ENCODE results near the gene LIMD2.
A peak's percentile ranks its signal among the peaks of the same experiment; 100 is the strongest.

Gene LIMD2

DNA sequence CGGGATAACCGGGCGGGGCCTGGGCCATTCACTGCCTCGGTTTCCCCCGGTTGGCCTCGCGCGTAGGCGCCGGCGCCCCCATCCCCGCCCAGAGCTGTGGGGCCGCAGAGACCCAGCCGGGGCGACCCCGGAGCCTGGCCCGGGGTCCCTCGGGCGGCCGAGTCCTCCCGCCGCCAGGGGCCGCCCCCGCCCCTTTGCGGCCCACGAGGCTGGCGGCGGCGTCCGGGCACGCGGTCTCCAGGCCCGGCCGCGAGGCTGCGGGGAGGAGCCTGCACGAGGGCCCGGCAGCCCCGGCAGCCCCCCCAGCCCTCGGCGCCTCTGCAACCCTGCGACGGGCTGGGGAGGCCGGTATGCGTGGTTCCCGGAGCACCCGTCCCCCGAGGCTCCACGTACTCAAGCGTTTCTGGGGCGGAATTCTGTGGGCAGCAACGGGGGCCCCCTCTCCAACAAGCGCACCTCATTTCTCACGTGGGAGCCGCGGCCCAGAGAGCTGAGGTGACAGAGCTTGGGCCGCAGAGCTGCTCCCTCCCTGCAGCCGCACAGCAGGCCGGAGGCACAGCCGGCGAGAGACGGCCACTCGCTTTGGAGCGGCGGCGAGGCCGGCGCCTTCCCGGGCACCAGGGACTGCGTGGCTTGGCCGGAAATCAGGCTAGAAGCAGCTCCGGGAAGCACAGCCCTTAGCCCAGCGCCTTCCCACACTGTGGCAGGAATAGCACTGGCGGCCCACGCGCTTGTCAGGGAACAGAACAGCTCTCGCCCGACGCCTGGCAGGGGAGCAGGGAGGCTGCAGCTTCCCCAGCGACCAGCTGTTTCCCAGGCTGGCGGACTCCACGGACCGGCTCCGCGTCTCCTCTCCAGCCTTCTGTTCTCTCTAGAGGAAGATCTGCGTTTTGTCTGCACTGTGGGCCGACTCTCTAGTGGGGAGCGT, 867 bp upstream of the LIMD2 start:
- peak; percentile 47 for DNase-seq

DNA sequence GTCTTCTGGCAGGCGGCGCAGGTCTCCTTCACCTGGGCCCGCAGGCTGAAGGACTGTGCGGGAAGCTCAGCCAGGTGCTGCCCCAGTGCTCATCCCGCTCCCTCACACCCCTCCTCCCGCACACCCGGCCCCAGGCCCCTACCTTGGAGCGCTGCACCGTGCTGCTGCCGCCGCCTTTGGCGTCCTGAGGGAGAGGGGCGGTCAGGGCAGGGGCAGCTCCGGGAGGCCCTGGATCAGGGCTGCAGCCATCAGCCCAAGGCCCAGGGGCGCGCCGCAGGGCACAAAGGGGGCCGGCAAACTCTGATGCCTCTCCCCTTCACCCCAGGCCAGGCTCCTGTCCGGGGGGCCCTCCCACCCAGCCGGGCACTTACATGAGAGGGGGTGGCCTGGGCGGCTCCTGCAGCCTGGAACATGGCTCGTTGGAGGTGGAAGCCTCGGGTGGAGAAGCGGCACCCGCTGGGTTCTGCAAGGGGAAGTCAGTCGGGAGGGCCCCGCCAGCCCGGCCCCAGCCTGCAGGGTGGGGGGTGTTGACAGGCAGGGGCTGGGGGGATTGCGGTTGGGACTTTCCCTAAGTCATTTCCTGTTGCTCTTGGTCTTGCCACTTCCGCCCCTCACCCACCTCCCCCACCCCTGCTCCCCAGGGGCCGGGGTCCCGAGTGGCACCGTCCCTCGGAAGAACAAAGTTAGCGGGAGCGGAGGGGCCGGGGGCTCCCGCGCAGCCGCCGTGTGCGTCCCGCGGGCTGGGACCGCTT, 863 bp downstream of the LIMD2 start:
- DNase-seq, result peak; percentile 77

DNA sequence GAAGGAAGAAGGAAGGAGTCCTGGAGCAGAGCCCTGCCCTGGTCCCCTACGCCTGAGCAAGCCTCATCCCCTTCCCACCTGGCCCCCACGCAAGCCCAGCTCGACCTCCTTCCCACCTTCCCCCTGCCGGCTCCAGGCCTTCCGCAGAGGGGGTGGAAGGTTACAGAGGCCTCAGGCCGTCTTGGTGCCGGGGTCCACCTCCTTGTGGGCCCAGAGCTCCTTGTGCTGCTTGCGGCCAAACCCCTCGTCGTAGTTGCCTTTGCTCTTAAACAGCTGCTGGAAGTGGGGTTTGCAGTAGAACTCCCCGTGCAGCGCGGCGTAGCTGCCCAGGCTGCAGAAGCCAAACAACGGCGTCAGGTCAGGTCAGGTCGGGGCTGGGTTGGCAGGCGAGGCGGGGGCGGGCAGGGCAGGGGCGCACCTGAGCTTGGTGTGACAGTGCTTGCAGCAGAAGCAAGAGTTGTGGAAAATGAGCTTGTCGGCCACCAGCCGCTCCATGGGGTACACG, 1.5 kb downstream of the LIMD2 start:
- DNase-seq, result no peak

DNA sequence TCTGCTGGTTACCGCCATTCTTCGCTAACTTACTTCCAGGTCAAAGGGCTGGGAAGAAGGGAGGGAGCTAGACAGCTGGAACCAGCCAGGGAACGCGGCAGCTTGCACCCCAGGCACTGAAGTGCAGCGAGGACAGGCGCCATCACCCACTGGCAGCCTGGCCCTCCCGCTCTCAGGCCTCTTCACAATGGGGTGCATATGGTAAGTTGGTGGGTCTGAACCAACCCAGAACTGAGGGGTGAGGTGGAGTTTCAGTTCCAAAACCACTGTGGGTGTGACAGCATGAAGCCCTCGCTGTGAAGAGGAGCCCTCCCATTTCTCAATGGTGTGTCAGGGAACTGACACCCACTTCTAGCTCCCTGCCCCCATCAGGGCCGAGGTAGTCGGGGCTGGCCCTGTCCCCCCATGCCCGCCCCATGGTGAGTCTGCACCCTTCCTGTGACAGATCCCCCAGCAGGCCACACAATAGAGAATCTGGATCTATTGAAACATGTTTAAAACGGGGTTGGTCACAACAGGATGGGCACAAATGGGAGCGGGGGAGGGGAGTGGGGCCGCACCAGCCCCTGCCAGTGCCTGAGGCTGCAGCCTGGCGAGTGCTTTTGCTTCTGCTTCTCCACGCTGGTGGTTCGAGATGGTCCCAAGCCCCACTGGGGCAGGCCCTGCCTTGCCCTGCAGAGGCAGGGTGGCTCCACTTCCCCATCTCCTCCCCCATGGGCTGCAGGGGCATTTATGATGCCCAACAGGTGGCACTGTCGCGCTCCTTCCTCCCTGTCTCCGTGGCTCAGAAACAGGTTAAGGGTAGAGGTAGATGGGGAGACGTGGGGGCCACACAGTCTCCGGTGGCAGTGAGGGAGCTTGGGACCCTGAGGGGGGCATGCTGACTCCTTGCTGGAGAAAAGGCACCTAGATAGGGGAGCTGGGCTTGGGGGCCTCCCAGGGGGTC, 2.3 kb downstream of the LIMD2 start:
- peak; percentile 76 for DNase-seq

DNA sequence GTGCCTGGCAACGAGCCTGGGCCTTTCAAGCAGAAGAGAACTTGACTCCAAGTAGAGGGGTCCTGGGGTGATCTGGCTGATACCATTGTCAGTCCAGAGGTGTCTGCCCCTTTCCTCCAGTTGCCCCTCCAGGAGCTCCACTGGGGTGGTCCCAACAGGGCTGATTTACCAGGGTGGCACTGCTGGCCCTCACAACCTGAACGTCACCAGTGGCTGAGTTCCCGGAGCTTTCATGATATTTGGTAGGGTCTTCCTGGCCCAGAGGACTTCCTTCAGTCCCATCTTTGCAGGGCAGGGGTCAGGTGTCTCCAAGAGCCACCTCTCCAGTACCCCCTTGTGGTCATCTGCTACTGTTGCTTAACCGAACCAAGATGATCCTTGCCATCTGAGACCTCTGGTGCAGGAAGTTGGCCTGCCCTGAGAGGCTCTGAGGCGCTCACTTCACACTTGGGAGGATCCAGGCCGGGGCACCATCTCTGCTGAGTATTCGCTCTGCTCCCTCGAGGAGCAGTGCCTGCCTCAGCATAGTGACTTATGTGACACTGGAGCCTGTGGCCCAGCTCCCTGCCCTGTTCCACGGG, 3.5 kb downstream of the LIMD2 start:
- DNase-seq, result no peak

DNA sequence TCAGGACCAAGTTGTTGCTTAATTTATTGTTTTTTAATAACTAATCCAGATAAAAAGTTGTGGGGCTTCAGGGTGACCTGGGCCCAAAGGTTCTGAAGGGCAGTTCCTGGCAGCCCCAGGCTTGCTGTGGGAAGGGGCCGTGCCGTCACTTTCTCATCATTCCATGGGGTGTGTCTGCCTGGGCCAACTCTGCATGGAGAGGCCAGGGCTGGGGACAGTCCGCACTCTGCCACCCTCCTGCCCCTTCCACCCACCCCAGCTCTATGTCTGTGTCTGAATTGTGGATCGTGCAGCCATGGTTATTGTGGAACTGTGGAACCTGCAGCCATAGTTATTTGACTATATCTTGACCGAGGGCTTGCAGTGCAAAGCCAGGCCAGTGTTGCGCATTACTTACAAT, 4.0 kb downstream of the LIMD2 start:
- no peak for DNase-seq

DNA sequence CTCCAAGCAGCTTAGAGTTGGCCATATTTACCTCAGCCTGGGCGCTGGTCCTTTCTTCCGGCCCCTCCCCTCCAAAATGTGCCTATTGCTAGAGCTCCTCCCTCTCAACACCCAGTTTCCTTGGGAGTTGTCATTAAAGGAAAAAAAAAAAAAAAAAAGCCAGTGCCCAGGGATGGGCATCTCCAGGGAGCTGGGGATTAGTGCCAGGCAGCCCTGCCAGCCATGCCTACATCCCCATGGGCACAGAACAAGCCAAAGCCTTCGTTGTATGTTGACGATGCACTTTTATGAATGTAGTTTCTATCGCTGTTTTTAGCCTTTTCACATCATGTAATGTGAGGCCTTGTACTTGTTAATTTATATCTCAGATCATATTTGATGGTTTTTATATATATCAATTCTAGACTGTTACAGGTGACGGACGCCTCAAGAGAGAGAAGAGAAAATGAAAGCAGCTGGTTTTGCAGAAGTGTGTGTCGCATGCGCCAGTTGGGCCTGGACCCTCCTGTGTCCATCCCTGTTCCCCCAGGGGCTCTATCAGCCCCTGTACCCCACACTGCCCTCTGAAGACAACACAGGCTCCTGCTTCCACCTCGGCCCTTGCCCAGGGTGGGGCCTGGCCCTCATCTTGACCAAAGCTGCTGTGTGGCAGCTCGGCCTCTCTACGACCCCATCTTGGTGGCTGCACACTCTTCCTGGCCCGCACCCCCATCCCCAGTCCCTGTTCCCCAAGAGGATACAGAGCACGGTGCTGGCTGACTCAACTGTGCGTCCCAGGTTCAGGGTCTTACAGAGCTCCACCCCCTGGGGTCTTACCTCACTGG, 4.8 kb downstream of the LIMD2 start:
- no peak for DNase-seq

DNA sequence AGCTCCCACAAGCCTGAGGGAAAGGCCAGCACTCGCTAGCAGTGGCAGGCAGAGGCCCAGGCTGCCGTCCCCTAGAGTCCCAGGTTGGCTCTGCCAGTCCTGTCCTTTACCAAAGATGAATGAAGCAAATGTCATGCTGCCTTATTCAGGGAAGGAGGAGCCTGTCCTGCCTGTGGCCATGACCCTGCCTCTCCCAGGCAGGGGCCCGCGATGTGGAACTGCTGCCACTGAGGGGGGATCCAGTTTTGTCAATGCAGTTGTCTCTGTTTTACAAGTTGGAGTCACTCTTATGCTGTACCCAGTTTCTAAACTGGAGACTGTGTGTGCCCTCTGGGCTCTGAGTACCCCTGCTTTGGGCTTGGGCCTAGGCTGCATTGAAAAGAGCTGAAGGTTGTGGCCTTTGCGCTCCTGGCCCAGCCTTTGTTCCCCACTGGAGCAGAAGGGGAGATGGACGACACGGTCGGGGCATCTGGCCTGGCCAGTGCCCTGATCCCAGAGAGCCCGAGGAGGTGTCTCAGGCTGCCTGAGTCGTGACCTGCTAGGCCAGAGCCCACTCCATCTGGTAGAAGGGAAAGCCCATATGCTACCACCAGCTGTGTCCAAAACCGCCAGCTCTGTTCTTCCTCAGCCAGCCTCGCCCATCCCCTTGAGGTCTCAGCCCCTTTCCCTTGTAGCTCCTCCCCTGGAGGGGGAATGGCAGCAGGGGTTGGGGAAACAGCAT, 5.5 kb downstream of the LIMD2 start:
- DNase-seq, result no peak

DNA sequence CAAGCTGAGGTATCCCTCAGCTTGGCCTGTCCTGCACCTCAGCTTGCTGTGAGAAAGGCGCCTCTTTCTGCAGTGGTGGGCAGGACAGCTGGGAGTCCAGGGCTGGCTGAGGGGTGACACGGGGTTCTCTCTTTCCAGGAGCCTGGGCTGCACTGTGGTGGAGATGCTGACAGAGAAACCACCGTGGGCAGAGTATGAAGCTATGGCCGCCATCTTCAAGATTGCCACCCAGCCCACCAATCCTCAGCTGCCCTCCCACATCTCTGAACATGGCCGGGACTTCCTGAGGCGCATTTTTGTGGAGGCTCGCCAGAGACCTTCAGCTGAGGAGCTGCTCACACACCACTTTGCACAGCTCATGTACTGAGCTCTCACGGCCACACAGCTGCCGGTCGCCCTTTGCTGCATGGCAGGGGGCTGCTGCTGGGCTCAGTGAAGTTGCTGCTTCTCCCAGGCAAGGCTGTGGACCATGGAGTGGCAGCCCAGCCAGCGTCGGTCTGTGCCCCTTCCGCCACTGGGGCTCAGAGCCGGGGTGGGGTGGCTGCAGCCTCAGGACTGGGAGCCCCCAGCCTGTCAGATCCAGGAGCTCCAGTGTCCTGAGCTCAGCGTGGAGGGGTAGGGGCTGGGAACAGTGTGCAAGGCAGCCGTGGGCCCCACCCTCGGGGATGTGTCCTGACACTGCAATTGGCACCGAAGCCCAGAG, 6.4 kb downstream of the LIMD2 start:
- DNase-seq, result no peak

DNA sequence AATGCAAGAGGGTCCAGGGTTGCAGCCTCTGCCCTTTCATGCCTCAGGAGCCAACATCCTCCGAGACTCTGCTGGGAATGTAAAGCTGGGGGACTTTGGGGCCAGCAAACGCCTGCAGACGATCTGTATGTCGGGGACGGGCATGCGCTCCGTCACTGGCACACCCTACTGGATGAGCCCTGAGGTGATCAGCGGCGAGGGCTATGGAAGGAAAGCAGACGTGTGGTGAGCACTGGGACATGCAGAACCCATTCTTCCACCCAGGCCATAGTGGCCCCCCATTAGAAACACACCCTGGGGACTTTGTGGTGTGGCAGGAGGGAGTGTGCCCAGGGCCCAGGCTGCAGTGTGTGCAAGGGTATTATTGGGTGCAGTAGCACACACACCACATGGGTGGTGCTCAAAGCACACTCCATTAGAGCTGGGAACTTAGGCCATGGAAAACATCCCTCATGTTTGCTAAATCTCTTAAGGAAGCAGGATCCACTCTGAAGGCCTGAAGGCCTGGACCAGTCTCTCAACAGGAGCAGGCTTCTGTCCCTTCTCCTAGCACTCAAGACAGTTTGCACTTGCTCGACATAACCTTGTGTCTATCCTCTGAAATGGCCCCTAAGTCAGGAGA, 7.6 kb downstream of the LIMD2 start:
- no peak for DNase-seq

DNA sequence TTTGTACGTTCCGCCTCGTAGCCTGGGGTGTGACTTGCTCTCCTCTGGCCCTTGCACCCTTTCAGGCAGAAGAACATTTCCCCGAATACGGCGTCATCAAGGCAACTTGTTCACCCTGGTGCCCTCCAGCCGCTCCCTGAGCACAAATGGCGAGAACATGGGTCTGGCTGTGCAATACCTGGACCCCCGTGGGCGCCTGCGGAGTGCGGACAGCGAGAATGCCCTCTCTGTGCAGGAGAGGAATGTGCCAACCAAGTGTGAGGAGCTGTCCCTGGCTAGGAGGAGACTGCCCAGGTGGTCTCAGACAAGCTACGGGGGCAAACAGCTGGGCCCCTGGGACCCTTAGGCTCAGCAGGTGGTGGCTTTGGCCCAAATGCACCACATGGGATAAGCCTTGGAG, 10.4 kb downstream of the LIMD2 start:
- no peak for DNase-seq

DNA sequence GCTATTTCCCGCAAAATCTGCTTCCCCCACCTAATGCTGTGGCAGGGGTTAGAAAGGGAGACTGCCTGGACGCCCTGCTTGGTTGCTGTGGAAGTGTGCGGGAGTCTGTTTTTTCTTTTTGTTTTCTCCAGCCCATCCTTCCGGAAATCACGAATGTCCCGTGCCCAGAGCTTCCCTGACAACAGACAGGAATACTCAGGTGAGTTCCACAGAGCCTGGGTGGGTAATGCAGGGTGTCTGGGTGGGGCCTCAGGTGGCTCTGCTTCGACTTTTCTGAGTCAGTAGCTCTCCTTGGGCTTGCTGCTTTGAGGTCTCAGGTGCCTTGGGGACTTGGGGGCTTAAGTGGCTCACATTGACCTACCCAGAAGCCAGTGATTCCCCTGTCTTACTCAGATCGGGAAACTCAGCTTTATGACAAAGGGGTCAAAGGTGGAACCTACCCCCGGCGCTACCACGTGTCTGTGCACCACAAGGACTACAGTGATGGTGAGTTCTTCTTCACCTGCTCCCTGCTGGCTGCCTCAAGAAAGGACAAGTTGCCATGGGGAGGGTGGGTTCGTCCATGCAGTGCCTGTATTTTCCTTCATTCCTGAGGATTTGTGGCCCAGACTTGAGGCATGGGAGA, 11.4 kb downstream of the LIMD2 start:
- DNase-seq, result no peak

DNA sequence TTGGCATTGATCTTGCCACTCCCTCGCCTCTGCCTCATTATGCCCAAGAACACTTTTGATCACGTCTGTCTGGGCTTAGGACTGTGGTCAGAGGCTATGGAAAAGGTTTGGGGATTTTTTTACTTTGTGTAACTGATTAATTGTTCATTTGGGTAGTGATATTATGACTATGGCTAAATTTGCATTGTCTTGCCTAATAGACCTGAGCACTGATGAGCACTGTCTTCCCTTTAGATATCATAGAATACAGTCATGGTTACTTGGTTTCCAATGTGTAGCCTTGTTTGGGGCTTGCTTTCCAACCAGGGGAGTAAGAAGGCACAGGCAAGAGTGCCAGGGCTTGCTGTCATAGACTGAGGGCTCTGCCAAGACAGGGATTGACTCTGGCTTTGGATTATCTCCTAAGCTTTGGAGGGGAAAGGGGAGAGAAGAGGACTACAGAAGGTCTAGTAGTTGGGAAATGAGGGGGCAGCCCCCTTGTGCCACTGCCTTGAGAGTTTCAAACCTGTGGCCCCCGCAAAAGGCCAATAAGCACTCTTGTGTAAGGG, 13.7 kb downstream of the LIMD2 start:
- no peak for DNase-seq

DNA sequence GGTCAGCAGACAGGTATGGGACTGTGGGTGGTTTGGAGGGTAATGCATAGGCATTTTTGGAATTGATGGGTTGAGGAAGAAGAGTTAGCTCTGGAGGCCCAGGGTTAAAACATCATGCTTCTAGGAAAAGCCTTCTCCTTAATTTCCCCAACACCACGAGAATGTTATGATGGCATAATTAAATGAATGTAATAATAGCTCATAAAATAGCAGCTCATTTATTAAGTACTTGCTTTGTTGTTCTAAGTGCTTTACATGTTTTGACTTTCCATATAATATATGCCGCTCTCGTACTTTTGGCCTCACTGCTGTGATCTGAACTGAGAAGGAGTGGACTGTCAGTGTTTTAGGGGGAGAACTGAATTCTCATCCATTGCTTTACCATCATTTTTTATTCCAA, 14.3 kb downstream of the LIMD2 start:
- DNase-seq, result no peak

DNA sequence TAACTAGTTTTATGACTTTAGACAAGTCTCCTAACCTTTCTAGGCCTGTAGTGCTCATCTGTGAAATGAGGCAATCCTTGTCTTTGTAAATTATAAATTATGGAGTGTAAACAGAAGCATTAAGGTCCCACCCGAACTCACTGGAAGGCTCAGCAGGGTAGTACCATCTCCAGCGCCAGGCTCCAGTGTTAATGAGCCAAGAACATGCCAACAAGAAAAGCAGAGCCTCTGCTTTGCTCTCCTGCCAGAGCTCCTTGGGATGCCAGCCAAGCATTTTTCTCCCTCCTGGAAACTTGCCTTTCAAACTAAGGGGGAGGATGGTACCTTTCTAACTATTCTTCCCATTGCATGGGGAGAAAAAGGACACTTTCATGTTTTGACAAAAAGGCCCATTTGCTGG, 14.9 kb downstream of the LIMD2 start:
- DNase-seq, result no peak

DNA sequence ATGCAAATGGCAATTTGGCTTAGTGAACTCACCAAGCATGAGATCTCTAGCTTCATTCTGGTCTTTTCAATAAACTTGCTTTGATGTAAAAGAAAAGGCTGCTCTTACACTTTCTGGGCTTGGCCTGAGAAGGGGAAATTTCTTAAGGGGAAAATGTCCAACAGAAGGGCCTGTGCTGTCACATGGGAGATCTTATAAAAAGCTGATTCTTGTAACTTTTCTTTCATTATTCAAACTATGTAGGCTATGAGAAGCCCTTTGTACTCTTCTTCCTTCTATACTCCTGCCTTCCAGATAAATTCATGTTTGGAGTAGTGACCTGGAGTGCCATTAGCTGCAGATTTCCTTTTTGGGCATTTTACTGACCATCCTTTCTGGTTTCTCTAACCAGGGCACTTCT, 16.9 kb downstream of the LIMD2 start:
- DNase-seq, result no peak

DNA sequence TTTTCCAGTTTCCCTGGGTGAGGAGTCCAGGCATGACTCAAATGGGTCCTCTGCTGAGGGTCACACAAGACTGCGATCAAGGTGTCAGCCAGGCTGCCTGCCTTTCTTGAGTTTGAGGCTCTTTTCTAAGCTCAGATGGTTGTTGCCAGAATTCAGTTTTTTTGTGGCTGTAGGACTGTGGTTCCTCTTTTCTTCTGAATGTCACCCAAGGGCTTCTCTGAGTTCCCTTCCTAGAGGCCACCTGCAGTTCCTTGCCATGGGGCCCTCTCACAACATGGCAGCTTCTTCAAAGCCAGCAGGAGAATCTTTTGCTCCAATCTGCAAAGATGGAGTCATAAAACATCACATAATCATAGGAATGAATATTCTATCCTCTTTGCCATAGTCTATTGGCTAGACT, 17.5 kb downstream of the LIMD2 start:
- no peak for DNase-seq

DNA sequence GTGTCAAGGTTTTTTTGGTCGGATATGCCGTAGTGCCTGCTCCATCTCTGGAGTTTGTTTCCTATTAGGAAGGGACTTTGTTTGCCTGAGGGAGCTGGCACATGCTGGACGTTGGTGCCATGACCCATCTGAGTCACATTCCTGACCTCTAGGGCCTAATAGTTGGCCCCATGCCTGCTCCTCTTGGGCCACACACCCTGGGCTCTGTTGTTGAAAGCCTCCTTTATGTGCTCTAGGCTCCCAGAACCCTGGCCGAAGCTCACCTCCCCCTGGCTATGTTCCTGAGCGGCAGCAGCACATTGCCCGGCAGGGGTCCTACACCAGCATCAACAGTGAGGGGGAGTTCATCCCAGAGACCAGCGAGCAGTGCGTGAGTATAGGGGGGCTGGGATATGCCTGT, 18.4 kb downstream of the LIMD2 start:
- DNase-seq, result no peak

DNA sequence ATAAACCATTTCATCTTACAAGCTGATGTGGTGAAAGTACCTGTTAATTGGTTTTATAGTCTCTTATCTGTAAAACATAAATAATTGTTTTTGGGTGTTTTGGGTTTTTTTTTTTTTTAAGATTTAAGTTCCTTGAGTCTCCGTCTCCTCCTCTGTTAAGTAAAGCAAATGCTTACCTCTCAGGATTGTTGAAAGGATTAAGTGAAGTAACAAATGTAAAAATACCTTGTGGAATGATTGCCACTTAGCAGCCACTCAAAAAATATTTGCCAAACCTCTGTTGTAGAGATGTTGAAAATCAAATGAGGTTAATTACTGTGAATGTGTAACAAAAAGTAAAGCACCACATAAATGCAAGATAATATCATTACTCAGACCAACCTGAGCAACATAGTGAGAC, 19.2 kb downstream of the LIMD2 start:
- DNase-seq, result no peak

Measured in T-helper 9 cell (primary cell).